Measurements from ENCODE around the gene PAX5.

The PAX5 gene

DNA sequence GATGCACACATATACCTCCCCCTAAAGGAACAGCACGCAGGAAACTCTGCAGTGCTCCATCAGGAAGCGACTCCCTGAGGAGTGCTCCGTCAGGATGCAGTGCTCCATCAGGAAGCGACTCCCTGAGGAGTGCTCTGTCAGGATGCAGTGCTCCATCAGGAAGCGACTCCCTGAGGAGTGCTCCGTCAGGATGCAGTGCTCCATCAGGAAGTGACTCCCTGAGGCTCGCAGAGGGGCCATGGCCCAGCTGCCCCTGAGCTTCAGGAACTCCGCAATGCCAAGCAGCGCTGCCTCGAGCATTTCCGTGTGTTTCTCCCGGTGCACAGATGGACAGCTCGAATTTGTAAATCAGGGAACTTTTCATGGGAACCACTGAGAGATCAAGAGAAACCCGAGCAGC is 88.1 kb downstream of the PAX5 start:
- Histone ChIP-seq H3K4me1 (ENCODE audit: control insufficient read depth, insufficient read depth, low read length) (no peaks in the 10 kb centered on the region), H3K36me3 (ENCODE audit: control insufficient read depth, insufficient read depth, low read length, severe bottlenecking) (no peaks in the 10 kb centered on the region), H3K9me3 (ENCODE audit: control insufficient read depth, low read length) (no peaks in the 10 kb centered on the region), H3K27me3 (replicated peaks; ENCODE audit: control insufficient read depth, insufficient read depth, low read length) (peaks cover 48% of the 10 kb centered on the region), H3K9ac (ENCODE audit: low read length) (no peak overlapping the region), H3K4me3 (ENCODE audit: low read length) (no peak overlapping the region)
- no peak for DNase-seq (ENCODE audit: low read depth)

- Histone ChIP-seq H3K27me3 (replicated peaks; ENCODE audit: control insufficient read depth, insufficient read depth, low read length) (peaks cover 59% of the 10 kb centered on the region), H3K4me1 (ENCODE audit: control insufficient read depth, insufficient read depth, low read length) (no peaks in the 10 kb centered on the region), H3K4me3 (ENCODE audit: low read length) (no peak overlapping the region), H3K9ac (ENCODE audit: low read length) (no peak overlapping the region), H3K9me3 (ENCODE audit: control insufficient read depth, low read length) (no peaks in the 10 kb centered on the region), H3K36me3 (ENCODE audit: control insufficient read depth, insufficient read depth, low read length, severe bottlenecking) (no peaks in the 10 kb centered on the region)
- DNase-seq (ENCODE audit: low read depth), result no peak
Measured at GRCh38 chr9:36942891-36943290, 91.2 kb downstream of the PAX5 start.

- Histone ChIP-seq H3K4me1 (ENCODE audit: control insufficient read depth, insufficient read depth, low read length) (no peaks in the 10 kb centered on the region), H3K4me3 (ENCODE audit: low read length) (no peak overlapping the region), H3K9ac (ENCODE audit: low read length) (no peak overlapping the region), H3K36me3 (ENCODE audit: control insufficient read depth, insufficient read depth, low read length, severe bottlenecking) (no peaks in the 10 kb centered on the region), H3K9me3 (ENCODE audit: control insufficient read depth, low read length) (peaks cover 3% of the 10 kb centered on the region), H3K27me3 (replicated peaks; ENCODE audit: control insufficient read depth, insufficient read depth, low read length) (peaks cover 68% of the 10 kb centered on the region)
- no peak for DNase-seq (ENCODE audit: low read depth)
Measured at GRCh38 chr9:36941441-36941840, 92.6 kb downstream of the PAX5 start.

- no peak overlapping the region for H3K4me3 ChIP-seq (ENCODE audit: low read length)
- H3K36me3 ChIP-seq (ENCODE audit: control insufficient read depth, insufficient read depth, low read length, severe bottlenecking), result no peaks in the 10 kb centered on the region
- DNase-seq (ENCODE audit: low read depth), result no peak
- peaks cover 3% of the 10 kb centered on the region for H3K9me3 ChIP-seq (ENCODE audit: control insufficient read depth, low read length)
- H3K27me3 ChIP-seq (replicated peaks; ENCODE audit: control insufficient read depth, insufficient read depth, low read length), result peaks cover 73% of the 10 kb centered on the region
- no peak overlapping the region for H3K9ac ChIP-seq (ENCODE audit: low read length)
- H3K4me1 ChIP-seq (ENCODE audit: control insufficient read depth, insufficient read depth, low read length), result no peaks in the 10 kb centered on the region
Measured at GRCh38 chr9:36940881-36941280, 93.2 kb downstream of the PAX5 start.

- no peaks in the 10 kb centered on the region for H3K36me3 ChIP-seq (ENCODE audit: control insufficient read depth, insufficient read depth, low read length, severe bottlenecking)
- H3K9ac ChIP-seq (ENCODE audit: low read length), result no peak overlapping the region
- no peak for DNase-seq (ENCODE audit: low read depth)
- peaks cover 76% of the 10 kb centered on the region for H3K27me3 ChIP-seq (replicated peaks; ENCODE audit: control insufficient read depth, insufficient read depth, low read length)
- no peaks in the 10 kb centered on the region for H3K4me1 ChIP-seq (ENCODE audit: control insufficient read depth, insufficient read depth, low read length)
- H3K4me3 ChIP-seq (ENCODE audit: low read length), result no peak overlapping the region
- H3K9me3 ChIP-seq (ENCODE audit: control insufficient read depth, low read length), result peaks cover 3% of the 10 kb centered on the region
Measured at GRCh38 chr9:36940500-36940853, 93.6 kb downstream of the PAX5 start.

- Histone ChIP-seq H3K4me1 (ENCODE audit: control insufficient read depth, insufficient read depth, low read length) (no peaks in the 10 kb centered on the region), H3K27me3 (replicated peaks; ENCODE audit: control insufficient read depth, insufficient read depth, low read length) (peaks cover 77% of the 10 kb centered on the region), H3K36me3 (ENCODE audit: control insufficient read depth, insufficient read depth, low read length, severe bottlenecking) (no peaks in the 10 kb centered on the region), H3K9me3 (ENCODE audit: control insufficient read depth, low read length) (peaks cover 3% of the 10 kb centered on the region), H3K9ac (ENCODE audit: low read length) (no peak overlapping the region), H3K4me3 (ENCODE audit: low read length) (no peak overlapping the region)
- DNase-seq (ENCODE audit: low read depth), result no peak
Measured at GRCh38 chr9:36939655-36940499, 94.2 kb downstream of the PAX5 start.

GRCh38 chr9:36939214-36939613 is 94.9 kb downstream of the PAX5 start:
- no peaks in the 10 kb centered on the region for H3K36me3 ChIP-seq (ENCODE audit: control insufficient read depth, insufficient read depth, low read length, severe bottlenecking)
- no peaks in the 10 kb centered on the region for H3K4me1 ChIP-seq (ENCODE audit: control insufficient read depth, insufficient read depth, low read length)
- H3K27me3 ChIP-seq (replicated peaks; ENCODE audit: control insufficient read depth, insufficient read depth, low read length), result peaks cover 78% of the 10 kb centered on the region
- DNase-seq (ENCODE audit: low read depth), result no peak
- peaks cover 6% of the 10 kb centered on the region for H3K9me3 ChIP-seq (ENCODE audit: control insufficient read depth, low read length)
- no peak overlapping the region for H3K4me3 ChIP-seq (ENCODE audit: low read length)
- H3K9ac ChIP-seq (ENCODE audit: low read length), result no peak overlapping the region

DNA sequence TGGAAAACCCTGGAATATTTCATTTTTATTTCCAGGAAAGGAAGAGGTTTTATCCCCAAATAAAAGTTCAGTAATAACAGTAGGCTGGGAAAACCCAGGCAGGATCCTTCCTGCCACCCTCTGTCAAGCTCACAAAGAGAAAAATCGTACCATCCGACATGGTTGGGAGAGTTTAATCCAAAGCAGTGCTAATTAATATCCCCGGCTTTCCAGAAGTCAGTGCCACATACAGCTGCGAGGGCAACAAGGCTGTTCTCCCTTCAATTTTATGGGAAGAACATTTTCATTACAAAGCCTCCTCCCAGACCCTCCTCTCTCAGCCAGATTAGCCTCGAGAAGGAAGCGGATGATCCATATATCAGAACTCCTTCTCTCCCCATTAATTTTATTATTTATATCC is 95.5 kb downstream of the PAX5 start:
- no peak for DNase-seq (ENCODE audit: low read depth)
- no peaks in the 10 kb centered on the region for H3K36me3 ChIP-seq (ENCODE audit: control insufficient read depth, insufficient read depth, low read length, severe bottlenecking)
- H3K27me3 ChIP-seq (replicated peaks; ENCODE audit: control insufficient read depth, insufficient read depth, low read length), result peaks cover 79% of the 10 kb centered on the region

DNA sequence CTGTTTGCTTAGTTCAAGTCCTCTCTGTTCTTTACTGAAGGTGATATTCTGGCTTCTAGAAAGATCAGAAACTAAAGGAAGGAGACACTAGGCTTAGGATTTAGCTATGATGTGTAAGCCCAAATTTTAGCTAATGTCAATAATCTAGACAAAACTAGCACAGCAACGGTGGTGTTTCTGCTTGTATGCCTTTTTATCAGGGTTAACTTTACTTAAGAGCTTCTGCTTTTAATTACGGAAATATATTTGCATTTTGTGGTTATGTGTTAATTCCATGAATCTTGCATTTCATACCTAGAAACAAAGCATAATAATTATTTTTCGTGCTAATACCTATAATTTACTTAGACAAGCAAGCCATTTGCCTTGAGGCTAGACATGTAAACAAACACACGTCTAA is 96.1 kb downstream of the PAX5 start:
- Histone ChIP-seq H3K27me3 (replicated peaks; ENCODE audit: control insufficient read depth, insufficient read depth, low read length) (peaks cover 82% of the 10 kb centered on the region), H3K36me3 (ENCODE audit: control insufficient read depth, insufficient read depth, low read length, severe bottlenecking) (no peaks in the 10 kb centered on the region), H3K4me1 (ENCODE audit: control insufficient read depth, insufficient read depth, low read length) (no peaks in the 10 kb centered on the region), H3K9me3 (ENCODE audit: control insufficient read depth, low read length) (peaks cover 6% of the 10 kb centered on the region), H3K4me3 (ENCODE audit: low read length) (no peak overlapping the region), H3K9ac (ENCODE audit: low read length) (no peak overlapping the region)
- DNase-seq (ENCODE audit: low read depth), result no peak

More for the DNA sequence above, 95.5 kb downstream of the PAX5 start:
- Histone ChIP-seq H3K9me3 (ENCODE audit: control insufficient read depth, low read length) (peaks cover 6% of the 10 kb centered on the region), H3K4me3 (ENCODE audit: low read length) (no peak overlapping the region), H3K9ac (ENCODE audit: low read length) (no peak overlapping the region), H3K4me1 (ENCODE audit: control insufficient read depth, insufficient read depth, low read length) (no peaks in the 10 kb centered on the region)

- DNase-seq (ENCODE audit: low read depth), result no peak
- H3K4me3 ChIP-seq (ENCODE audit: low read length), result no peak overlapping the region
- H3K27me3 ChIP-seq (replicated peaks; ENCODE audit: control insufficient read depth, insufficient read depth, low read length), result peaks cover 79% of the 10 kb centered on the region
- H3K9ac ChIP-seq (ENCODE audit: low read length), result no peak overlapping the region
- peaks cover 7% of the 10 kb centered on the region for H3K9me3 ChIP-seq (ENCODE audit: control insufficient read depth, low read length)
- H3K36me3 ChIP-seq (ENCODE audit: control insufficient read depth, insufficient read depth, low read length, severe bottlenecking), result no peaks in the 10 kb centered on the region
- no peaks in the 10 kb centered on the region for H3K4me1 ChIP-seq (ENCODE audit: control insufficient read depth, insufficient read depth, low read length)
Measured at GRCh38 chr9:36937346-36937745, 96.7 kb downstream of the PAX5 start.

- Histone ChIP-seq H3K9ac (ENCODE audit: low read length) (no peak overlapping the region), H3K9me3 (ENCODE audit: control insufficient read depth, low read length) (peaks cover 11% of the 10 kb centered on the region), H3K36me3 (ENCODE audit: control insufficient read depth, insufficient read depth, low read length, severe bottlenecking) (no peaks in the 10 kb centered on the region), H3K4me1 (ENCODE audit: control insufficient read depth, insufficient read depth, low read length) (no peaks in the 10 kb centered on the region), H3K27me3 (replicated peaks; ENCODE audit: control insufficient read depth, insufficient read depth, low read length) (peaks cover 87% of the 10 kb centered on the region), H3K4me3 (ENCODE audit: low read length) (no peak overlapping the region)
- no peak for DNase-seq (ENCODE audit: low read depth)
Measured at GRCh38 chr9:36936498-36936831, 97.6 kb downstream of the PAX5 start.
